ENCODE measurements around the gene STX8.

STX8 gene

GRCh38 chr17:9554715-9555114, 20.9 kb downstream of the STX8 start:
- DNase-seq, result peak; percentile 51

GRCh38 chr17:9553596-9553995, 22.0 kb downstream of the STX8 start:
- DNase-seq, result no peak

DNA sequence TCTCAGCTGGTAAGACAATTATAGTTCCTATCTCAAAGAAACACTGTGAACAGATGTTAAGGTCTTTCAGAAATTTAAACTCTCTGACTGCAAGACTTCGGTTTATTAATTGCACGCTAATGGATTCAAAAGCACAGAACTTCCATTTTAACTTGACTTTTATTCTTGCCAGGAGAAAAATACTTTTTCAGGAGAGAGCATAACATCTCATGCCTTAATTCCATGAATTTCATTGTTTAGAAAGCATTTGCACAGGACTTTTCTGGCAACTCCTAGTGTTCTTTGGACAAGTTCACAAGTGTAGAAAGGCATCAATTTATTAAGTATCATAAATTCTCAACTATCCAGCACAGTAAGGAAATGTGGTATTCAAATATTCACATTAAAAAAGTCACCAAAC, 22.4 kb downstream of the STX8 start:
- no peak for DNase-seq

DNA sequence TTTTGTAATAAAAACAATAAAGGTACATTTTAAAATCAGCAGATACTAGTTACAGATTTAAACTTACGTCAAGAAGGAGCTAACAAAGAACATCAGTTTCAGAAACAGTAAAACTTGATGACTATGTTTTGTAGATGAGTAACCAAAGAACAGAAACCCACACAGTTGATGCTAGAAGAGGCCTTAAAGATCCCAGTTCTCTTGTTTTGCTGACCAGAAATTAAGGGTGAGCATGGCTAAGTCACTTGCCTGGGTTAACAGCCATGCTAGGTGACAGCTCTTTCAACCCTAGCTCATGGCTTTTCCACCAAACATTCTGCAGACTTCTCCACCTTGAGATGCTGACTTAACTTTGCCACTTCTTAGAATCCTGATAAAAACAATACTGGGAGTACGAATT, 26.4 kb downstream of the STX8 start:
- DNase-seq, result no peak

DNA sequence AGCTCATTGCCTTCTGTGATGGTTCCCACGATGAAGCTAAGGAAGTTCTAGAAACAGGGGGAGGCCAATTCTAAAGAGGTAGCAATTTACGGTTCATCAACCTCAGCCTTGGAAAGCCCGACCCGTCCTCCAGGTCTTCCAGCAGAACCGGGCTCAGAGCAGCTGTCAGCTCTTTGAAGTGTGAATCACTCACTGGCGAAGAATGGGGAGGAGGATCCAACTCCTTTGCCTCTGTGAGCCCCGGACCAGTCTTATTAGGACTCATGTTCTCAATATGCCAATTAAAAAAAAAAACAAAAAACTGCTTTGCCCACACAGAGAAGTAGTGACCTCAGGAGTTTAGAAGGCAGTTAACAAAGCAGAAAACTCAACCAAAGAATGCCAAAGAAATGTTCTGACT, 31.4 kb downstream of the STX8 start:
- DNase-seq, result no peak

- DNase-seq, result no peak
Measured at GRCh38 chr17:9541718-9542117, 33.9 kb downstream of the STX8 start.

DNA sequence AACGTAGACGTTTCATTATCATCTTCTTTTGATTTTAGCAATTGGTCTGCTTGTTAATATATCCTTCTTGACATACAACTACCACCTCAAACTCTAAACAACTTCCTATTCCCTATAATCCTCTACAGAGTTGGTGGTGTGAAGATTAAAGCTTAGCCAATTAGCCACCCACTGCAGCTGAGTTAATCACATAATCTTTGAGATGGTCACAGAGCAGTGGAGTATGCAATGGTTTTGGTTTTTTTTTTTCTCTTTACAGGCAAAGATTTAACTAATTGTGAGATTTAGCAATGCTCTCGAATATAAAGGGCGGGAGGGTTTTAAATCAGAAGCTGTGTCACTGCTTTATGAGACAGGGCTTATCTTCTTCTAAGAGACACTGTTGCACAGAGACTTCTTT, 37.0 kb downstream of the STX8 start:
- peak; percentile 68 for DNase-seq

GRCh38 chr17:9537177-9537776, 38.3 kb downstream of the STX8 start:
- DNase-seq, result no peak

DNA sequence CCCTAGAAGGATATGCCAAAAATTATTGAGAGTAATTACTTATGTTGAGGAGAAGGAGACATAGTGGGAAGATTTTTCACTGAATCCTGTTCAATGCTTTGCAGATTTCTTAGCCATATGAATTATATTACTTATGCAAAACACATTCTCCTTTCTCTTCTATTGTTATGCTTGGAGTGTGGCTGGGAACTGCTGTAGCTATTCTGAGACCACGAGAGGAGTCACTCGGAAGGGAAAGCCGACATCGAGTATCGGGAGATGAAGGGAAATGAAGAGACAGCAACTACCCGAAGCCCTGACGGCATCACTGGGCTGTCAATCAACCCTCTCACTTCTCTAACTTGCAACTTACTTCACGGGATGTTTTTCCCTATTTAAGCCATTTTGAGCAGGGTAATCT, 39.6 kb downstream of the STX8 start:
- DNase-seq, result no peak

- DNase-seq, result peak; percentile 76
Measured at GRCh38 chr17:9533441-9533840, 42.2 kb downstream of the STX8 start.

DNA sequence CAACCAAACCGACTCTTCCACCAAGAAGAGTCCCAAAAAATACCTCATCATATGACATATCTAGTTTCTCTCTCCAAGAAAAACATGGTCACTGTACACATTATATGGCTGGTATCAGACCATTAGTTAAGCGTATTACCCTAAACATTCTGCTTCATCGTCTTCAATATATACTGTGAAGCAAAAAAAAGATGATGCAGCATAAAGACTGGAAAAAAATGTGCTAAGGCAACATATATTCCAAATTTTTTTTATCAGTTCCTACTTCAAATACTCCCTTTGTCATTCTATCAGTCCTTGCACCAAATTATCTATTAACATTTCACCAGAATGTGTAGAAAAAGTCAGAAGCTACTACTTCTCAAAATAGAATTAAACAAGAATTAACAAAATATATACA, 42.9 kb downstream of the STX8 start:
- DNase-seq, result no peak

DNA sequence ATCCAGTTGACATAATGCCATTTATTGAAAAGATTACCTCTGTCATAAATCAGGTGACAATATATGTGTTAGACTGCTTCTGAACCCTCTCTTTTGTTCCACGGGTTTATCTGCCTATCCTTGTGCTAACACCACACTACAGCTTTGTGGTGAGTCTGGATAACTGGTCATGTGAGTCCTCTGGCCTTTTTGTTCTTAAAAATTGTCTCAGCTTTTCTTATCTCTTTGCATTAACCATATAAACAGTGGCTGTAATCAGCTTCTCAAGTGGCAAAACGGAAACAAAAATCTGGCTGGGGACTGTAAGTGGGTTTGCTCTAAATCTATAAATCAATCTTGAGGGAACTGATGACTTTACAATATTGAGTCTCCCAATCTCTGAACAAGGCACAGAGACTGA, 44.6 kb downstream of the STX8 start:
- DNase-seq, result no peak

DNA sequence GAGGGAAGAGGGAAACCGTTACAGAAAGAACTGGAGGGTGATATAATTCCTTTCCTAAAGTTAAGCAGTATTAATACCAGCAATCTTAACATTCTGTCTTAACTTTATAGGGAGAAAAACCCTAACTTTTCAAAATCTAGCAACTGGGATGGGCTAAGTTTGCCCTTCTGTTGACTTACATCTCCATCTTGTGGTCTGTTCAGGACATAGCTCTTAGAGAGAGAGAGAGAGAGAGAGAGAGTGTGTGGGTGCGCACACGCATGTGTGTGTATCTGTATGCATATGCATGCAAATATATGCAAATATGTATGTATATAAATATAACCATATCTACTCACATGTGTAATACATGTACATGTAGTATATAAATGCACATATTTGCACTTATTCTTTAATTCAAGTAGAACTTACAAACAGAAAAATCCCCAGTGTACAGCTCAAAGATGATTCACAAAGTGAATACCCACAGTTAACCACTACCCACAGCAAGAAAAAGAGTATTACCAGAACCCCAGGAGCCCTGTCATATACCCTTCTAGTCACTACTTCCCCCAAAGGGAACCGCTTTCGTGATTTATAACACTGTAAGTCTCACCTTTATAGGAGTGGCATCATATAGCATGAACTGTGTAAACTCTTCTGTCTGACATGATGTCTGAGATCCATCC, 46.5 kb downstream of the STX8 start:
- peak; percentile 24 for DNase-seq

GRCh38 chr17:9527788-9528187, 47.8 kb downstream of the STX8 start:
- DNase-seq, result no peak

DNA sequence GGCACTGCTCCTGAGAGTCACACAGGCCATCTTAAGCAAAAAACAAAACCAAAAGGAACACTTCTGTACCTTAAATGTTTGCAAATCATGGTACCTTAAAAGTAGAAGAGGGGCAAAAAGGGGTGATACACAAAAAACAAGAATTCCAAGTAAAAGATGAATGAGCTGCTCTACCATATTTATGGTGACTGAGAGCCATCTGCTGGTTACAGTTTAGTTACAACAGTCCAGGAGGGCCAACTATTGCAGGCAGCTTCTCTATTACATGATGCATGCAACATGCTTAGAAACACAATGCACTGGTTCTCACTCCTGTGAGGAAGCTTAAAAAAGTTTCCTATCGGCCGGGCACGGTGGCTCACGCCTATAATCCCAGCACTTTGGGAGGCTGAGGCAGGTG, 53.5 kb downstream of the STX8 start:
- DNase-seq, result peak; percentile 36

GRCh38 chr17:9521062-9521461, 54.6 kb downstream of the STX8 start:
- DNase-seq, result no peak

- no peak for DNase-seq
Measured at GRCh38 chr17:9520649-9521048, 55.0 kb downstream of the STX8 start.

GRCh38 chr17:9519583-9520272, 55.9 kb downstream of the STX8 start:
- DNase-seq, result no peak

DNA sequence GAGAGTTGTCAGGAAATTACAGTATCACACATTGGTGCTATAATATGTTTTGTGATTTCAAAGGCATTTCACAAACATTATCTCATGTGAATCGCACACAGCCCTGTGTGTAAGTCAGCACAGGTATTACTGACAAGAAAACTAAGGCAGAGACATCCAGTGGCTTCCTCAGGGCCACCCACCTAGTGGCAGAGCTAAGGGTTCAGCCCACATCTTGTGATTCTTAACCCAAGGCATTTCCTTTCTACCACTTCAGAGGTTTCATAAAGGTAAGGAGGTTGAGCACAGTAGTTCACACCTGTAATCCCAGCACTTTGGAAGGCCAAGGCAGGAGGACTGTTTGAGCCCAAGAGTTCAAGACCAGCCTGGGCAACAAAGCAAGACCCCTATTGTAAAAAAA, 58.2 kb downstream of the STX8 start:
- DNase-seq, result no peak

DNA sequence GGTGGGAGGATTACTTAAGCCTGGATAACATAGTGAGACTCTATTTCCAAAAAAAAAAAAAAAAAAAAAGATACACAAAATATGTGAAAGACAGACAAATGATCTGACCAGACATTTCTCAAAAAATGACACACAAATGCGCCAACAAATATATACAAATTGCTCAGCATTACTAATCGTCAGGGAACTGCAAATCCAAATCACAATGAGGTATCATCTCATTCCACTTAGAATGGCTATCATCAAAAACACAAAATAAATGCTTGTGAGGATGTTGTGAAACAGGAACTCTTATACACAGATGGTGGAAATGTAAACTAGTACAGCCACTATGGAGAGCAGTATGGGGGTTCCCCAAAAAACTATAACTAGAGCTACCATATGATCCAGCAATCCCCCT, 62.4 kb downstream of the STX8 start:
- no peak for DNase-seq

- peak; percentile 5 for DNase-seq
Measured at GRCh38 chr17:9512323-9513168, 63.1 kb downstream of the STX8 start.

DNA sequence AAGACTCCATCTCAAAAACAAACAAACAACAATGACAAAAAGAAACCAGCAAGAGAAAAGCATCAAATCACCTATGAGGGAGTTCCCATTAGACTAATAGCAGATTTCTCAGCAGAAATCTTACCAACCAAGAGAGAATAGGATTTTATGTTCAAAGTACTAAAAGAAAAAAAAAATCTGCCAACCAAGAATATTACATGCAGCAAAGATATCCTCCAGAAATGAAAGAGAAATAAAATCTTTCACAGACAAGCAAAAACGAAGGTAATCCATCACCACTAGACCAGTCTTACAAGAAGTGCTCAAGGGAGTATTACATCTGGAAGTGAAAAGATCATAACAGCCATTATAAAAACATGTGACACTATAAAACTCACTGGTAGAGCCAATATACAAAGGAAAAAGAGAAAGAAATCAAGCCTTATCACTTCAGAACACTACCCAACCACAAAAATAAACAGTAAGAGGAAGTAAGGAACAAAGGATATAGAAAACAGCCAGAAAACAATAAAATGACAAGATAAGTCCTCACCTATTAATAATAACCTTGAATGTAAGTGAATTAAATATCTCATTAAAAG, 66.3 kb downstream of the STX8 start:
- no peak for DNase-seq

DNA sequence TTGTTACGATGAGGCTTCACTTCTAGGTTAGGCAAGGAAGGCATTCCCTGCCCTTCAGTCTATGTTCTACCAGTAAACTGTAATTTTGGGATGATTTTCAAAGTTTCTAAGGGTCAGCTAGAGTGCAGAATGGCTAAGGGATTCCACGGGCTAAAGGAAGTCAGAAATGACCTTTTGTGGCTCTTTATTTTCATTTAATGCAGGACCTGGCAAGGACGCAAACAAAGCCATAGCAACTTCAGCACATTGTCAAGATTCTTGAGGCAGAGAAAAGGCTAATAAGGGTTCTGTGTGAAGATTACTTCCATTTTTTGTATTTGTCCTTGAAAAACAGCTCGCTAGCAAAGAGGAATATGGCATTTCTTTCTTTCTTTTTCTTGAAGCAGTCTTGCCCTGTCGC, 76.6 kb downstream of the STX8 start:
- no peak for DNase-seq
